Osteoblast (primary cell): ENCODE results near the gene ANAPC4. TPM values are rescaled to one million over a fixed set of nuclear protein-coding genes. Genes with fewer than 3 reads are reported as not detected.
"Not testable (repeated sequence)": the region's sequence is repeated elsewhere in the genome, so short reads cannot be mapped to it uniquely, and the experiment has no call there.

Source experiments
- DNase-seq: peaks from one replicate; pipeline ENCODE4 v3.0.0; 2011; ENCODE audit warnings: low spot score, mixed read lengths; ENCODE audit not compliant: insufficient read length; ENCODE audit errors: missing footprints
- H2AFZ ChIP-seq: 2 replicates; pipeline ENCODE4 v1.6.0; 2011; ENCODE audit warnings: mild to moderate bottlenecking, low read length
- H3K27ac ChIP-seq: 2 replicates; pipeline ENCODE4 v1.5.1; 2011; ENCODE audit warnings: mild to moderate bottlenecking, low read depth, low read length, moderate library complexity
- H3K27me3 ChIP-seq: 2 replicates; pipeline ENCODE4 v1.6.0; 2012; ENCODE audit warnings: mild to moderate bottlenecking, control low read depth, inconsistent platforms, low read length, moderate library complexity; ENCODE audit not compliant: insufficient read depth
- H3K36me3 ChIP-seq: 2 replicates; pipeline ENCODE4 v1.5.1; 2011; ENCODE audit warnings: mild to moderate bottlenecking, low read length, control low read depth, moderate library complexity; ENCODE audit not compliant: insufficient read depth
- H3K4me1 ChIP-seq: 2 replicates; pipeline ENCODE4 v1.5.1; 2011; ENCODE audit warnings: mild to moderate bottlenecking, low read length, control low read depth, moderate library complexity; ENCODE audit not compliant: insufficient read depth
- H3K4me2 ChIP-seq: 2 replicates; pipeline ENCODE4 v1.6.0; 2011; ENCODE audit warnings: mild to moderate bottlenecking, low read length; ENCODE audit not compliant: insufficient read depth
- H3K4me3 ChIP-seq: fragments of 200-600 bp; sonication (generic); 3 replicates; pipeline ENCODE4 v1.5.1; 2012; ENCODE audit warnings: mild to moderate bottlenecking, low read length, inconsistent platforms; ENCODE audit not compliant: insufficient read depth
- H3K79me2 ChIP-seq: 2 replicates; pipeline ENCODE4 v1.6.0; 2012; ENCODE audit warnings: mild to moderate bottlenecking, low read length, control low read depth, inconsistent platforms; ENCODE audit not compliant: insufficient read depth
- H3K9me3 ChIP-seq: 2 replicates; pipeline ENCODE4 v1.5.1; 2011; ENCODE audit warnings: low read depth, low read length, control low read depth
- H4K20me1 ChIP-seq: 2 replicates; pipeline ENCODE4 v1.6.0; 2012; ENCODE audit warnings: mild to moderate bottlenecking, low read length, control low read depth; ENCODE audit not compliant: insufficient read depth
- CTCF ChIP-seq: IDR thresholded peaks from 2 replicates; pipeline ENCODE4 v1.5.1; 2011; ENCODE audit warnings: mild to moderate bottlenecking, low read depth, low read length, moderate library complexity; ENCODE audit errors: extremely low read depth
- total RNA-seq: library from RNA; depleted of rRNA; stranded (reverse); fragments of >200 nt; gene quantifications from 2 replicates; pipeline ENCODE4 v1.2.3, GENCODE V29; 2012

The ANAPC4 gene
- total RNA-seq, 1 donor, result 28.2 TPM

DNA sequence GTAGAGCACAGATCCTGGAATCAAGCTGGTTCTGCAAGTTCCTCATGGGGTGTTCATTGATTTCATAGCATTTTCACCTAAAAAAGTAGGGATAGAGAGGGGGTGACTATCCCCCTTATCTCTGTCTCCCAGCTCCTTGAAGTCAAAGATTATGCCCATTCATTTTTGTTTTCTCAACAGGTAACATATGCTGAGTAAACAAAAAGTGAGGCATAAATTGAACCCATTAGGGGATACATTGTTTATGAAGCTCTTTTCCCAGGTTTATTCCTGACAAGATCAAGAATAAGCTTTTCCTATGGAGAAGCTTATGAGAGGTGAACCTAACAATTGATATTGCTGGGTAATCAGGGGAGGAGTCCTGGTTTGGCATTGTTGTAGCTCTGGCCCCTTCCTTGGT, 9.2 kb upstream of the ANAPC4 start:
- Histone ChIP-seq H3K4me3 (no peak overlapping the region), H3K27me3 (no peaks in the 10 kb centered on the region), H3K9me3 (no peaks in the 10 kb centered on the region), H2AFZ (no peak overlapping the region), H3K4me2 (no peak overlapping the region), H3K27ac (no peak overlapping the region), H3K36me3 (peaks cover 4% of the 10 kb centered on the region), H3K79me2 (no peaks in the 10 kb centered on the region), H3K4me1 (no peaks in the 10 kb centered on the region), H4K20me1 (no peaks in the 10 kb centered on the region)
- no peak for TF ChIP-seq CTCF
- DNase-seq, result no peak

- no peaks in the 10 kb centered on the region for H3K4me1 ChIP-seq
- TF ChIP-seq CTCF, result no peak
- no peaks in the 10 kb centered on the region for H3K9me3 ChIP-seq
- no peaks in the 10 kb centered on the region for H3K79me2 ChIP-seq
- peaks cover 4% of the 10 kb centered on the region for H3K36me3 ChIP-seq
- no peak for DNase-seq
- no peaks in the 10 kb centered on the region for H3K27me3 ChIP-seq
- no peak overlapping the region for H3K27ac ChIP-seq
- H4K20me1 ChIP-seq, result no peaks in the 10 kb centered on the region
- no peak overlapping the region for H2AFZ ChIP-seq
- H3K4me2 ChIP-seq, result no peak overlapping the region
- H3K4me3 ChIP-seq, result no peak overlapping the region
Measured at GRCh38 chr4:25368315-25368714, 8.7 kb upstream of the ANAPC4 start.

- H4K20me1 ChIP-seq, result no peaks in the 10 kb centered on the region
- no peak for TF ChIP-seq CTCF
- H3K9me3 ChIP-seq, result no peaks in the 10 kb centered on the region
- H3K4me1 ChIP-seq, result no peaks in the 10 kb centered on the region
- no peak overlapping the region for H3K4me2 ChIP-seq
- no peaks in the 10 kb centered on the region for H3K27me3 ChIP-seq
- DNase-seq, result no peak
- no peak overlapping the region for H3K4me3 ChIP-seq
- H2AFZ ChIP-seq, result no peak overlapping the region
- H3K36me3 ChIP-seq, result peaks cover 4% of the 10 kb centered on the region
- H3K27ac ChIP-seq, result no peak overlapping the region
- H3K79me2 ChIP-seq, result no peaks in the 10 kb centered on the region
Measured at GRCh38 chr4:25370242-25370641, 6.8 kb upstream of the ANAPC4 start.

- H2AFZ ChIP-seq, DNase-seq, H3K4me3 ChIP-seq, H4K20me1 ChIP-seq, H3K9me3 ChIP-seq, H3K27me3 ChIP-seq, H3K79me2 ChIP-seq, H3K36me3 ChIP-seq, H3K27ac ChIP-seq, H3K4me2 ChIP-seq, H3K4me1 ChIP-seq: not testable (repeated sequence)
Measured at GRCh38 chr4:25372549-25372948, 4.5 kb upstream of the ANAPC4 start.
